ENCODE data around the gene CATSPERB.

GRCh38 chr14:91755570-91756295 lies 23.8 kb upstream of the CATSPERB start:
- TF ChIP-seq EZH2 (IDR thresholded peaks at IDR 0.05; ENCODE audit: low read length, missing control alignments) (no peak), CTCF (conservative IDR thresholded peaks at IDR 0.05 in 1 of 2, IDR thresholded peaks at IDR 0.05 in 1 of 2; ENCODE audit: low read depth in 1 of 2, low read length in 2 of 2) (no peak)
